HG02759 (cell line): Measurements from ENCODE around the gene UBE2D3.
"Not testable (repeated sequence)": the region's sequence is repeated elsewhere in the genome, so short reads cannot be mapped to it uniquely, and the experiment has no call there.

ENCODE experiments used
- ATAC-seq: cut with Tn5 transposase; IDR thresholded peaks from one replicate; pipeline ENCODE4 v1.9.1; 2021; ENCODE audit warnings: mild to moderate bottlenecking, moderate library complexity; ENCODE audit not compliant: unreplicated experiment

The UBE2D3 gene

GRCh38 chr4:102832105-102832504 lies 4.8 kb upstream of the UBE2D3 start:
- ATAC-seq, result no peak

DNA sequence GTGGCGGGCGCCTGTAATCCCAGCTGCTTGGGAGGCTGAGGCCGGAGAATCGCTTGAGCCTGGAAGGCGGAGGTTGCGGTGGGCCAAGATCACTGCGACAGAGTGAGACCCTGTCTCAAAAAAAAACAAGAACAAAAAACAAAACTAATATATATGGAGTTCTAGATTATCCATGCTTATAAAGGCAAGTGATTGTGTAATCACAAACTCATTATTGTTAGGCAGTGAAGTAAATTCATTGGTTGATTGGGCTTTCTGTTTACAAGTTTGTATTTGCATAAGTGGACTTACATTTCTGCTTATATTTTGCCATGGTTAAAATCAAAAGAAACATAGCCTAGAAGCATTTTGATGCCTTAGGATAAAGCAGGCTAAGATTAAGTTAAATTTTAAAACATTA lies 2.5 kb upstream of the UBE2D3 start:
- ATAC-seq, result no peak

DNA sequence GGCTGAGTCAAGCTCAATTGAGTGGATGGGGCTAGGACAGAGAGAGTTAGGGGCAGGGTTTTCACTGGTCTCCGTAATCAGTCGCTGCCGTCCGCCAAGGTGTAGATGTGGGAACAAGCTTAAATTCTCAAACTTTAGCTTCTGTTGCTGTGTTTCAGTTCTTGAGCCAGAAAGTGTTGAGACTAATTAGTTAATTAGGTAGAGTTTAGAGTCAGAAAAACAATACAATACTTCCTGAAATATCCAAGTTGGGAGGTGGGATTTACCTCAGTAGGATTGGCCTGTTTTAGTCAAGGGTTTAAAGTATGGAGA lies 1.1 kb upstream of the UBE2D3 start:
- ATAC-seq, result no peak

DNA sequence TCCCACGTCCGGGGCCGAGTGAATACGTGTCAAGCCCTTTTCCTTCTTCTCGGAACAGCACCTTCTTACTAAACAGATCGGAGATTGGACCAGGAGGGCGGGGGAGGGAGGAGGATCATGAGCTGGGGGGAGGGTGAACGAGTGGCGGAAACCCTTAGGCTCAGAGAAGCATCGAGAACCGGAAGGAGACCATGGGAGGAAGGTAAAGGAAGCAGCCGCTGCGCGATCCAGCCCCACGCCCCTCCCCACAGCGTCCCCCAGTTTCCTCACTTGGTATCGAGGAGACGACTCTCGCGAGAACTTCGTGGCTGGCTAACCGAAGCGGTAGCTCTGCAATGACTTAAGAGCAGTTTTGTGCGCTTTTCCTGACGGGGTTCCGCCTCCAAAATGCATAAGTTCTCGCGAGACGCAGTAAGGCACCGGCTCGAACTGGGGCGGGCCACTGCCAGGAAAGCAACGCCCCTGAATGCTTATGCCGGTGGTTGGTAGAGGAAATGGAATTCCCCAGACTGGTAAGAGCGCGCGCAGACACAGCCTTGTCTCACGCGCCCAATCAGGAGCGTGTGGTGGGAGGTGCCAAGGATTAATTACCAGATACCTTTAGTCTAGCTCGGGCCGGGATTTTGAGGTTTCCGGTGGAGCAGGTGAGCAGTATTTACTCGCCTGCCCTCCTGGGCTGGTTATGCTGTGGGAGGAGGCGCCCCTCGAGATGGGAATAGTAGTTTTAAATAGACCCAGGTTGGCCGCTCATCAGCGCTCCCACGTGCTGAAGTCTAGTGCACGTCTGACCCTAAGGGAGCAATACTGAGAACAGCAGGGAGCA lies 534 bp upstream of the UBE2D3 start:
- peak; percentile 79 for ATAC-seq

DNA sequence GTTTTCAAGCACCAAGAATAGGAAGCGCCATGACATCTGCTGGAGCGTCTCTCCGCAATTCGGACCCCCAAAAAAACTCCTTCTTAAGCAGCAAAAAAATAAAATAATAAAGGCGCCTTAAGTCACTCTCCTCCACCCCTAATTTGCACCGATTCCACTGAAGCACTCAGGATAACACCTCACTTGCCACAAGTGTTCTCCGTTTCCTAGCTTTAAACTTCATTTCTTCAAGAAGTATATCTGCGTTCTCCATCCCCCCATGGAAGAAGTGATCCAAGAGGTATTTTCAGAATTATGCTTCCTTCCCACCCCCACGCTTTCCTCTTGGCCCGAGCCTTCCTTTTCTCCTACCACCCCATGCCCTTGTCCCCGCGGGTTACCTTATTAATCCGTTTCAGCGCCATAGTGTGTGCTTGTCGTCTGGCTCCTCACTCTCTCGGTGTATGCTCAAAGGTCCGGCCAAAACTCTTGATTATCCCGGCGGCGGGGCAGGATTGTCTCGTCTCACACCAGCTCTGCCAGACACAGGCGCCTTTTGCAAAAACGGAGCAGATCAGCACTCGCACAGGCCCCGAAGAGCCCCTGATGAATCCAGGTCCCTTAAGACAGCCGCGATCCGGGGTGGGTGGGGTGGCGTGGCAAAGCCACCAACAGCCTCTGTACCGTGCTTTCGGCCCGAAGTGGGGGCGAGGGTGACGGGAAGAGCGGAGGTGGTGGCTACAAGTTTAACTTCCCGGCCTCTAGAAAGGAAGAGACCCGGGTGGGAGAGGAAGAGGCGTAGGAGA lies 1.1 kb downstream of the UBE2D3 start:
- ATAC-seq, result peak; percentile 0

GRCh38 chr4:102825261-102826091 lies 1.9 kb downstream of the UBE2D3 start:
- no peak for ATAC-seq

DNA sequence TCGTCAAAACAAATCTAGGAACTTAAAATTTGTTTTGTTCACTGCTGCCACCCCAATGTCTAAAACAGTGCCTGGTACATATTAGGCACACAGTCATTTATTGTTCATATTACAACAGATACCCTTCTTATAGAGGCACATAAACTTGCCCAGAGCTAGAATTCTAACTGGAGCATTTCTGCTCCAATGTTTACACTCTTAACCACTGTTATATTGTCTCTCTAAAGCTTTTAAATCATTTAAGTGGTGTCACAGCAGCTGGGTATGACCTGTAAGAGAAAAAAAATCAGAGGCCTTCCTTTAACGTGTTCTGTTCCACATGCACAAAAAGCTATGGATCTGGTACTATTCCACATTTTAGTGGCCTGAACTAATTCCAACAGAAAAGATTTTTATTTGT lies 3.0 kb downstream of the UBE2D3 start:
- no peak for ATAC-seq

DNA sequence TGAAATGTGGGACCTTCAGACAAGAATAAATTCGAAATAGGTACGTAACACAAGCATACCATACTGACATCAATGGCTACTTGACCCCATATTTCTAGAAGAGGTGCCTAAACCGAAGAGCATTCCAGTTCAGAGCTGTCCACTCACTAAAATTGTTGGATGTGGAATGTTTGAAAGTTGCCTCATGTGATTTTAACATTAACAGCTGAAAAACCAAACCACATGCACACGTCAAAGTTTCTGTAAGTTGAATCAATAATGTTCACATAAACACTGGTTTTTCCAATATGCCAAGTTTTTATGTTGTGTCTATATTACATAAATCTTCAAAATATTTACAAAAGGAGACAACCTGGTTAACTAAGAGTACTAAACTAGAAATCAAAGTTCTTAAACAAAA lies 3.5 kb downstream of the UBE2D3 start:
- no peak for ATAC-seq

GRCh38 chr4:102823464-102823863 lies 3.9 kb downstream of the UBE2D3 start:
- ATAC-seq, result no peak

- ATAC-seq, result no peak
Measured at GRCh38 chr4:102819588-102820365, 7.6 kb downstream of the UBE2D3 start.

GRCh38 chr4:102819100-102819499 lies 8.3 kb downstream of the UBE2D3 start:
- not testable (repeated sequence) for ATAC-seq

DNA sequence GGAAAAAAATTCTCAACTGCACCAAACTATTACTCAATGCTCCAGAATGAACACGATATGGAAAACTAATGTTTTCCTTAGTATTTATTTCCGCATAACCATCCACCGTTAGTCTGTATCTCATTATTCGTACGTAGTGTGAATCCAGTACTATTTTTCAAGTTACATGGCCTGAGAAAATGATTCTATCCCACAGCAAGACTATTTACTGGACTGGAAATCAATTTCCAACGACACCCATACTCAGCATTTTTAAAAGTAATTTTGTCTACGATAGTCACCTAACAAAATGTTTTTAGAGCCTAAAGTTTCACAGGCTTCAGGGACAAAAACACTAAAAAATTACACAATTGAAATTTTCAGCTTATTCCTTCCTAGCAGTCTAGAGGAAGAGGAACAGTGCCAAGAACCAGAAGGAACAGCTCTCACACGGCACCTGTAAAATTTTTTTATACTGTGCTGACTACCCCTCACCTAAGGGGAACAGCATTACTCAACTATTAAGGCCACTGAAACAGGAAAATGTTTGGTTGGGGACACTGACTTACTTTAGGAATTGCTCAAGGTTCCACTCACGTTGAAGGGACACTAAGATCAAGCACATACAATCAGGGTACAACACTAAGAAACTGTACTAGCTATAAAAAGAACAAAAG lies 9.6 kb downstream of the UBE2D3 start:
- no peak for ATAC-seq

DNA sequence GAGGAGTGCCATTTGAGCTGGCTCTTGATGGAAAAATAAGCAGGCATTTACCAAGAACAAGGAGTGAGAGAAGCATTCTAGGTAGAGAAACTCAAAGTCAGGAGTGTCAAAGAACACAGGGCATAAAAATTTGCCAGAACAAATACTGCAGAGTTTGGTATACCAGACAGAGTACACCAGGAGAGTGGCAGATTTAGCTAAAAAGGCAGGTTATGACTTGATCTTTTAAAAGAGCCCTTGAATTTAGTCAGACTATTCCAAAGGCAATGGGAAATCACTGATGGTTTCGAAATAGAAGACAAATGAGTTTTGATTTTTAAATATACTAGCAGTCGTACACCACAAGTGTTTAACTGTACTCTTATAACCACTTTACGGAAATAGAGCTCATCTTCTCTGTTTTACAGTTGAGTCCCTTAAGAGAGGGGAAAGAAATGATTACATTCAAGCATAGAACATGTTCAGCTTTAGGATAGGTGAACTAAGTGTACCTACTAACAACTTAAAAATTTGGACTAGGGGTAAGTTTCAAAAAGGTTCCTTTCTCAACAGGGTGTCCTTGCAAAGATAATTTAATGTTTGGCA lies 10.2 kb downstream of the UBE2D3 start:
- no peak for ATAC-seq

- ATAC-seq, result no peak
Measured at GRCh38 chr4:102815981-102816380, 11.4 kb downstream of the UBE2D3 start.

GRCh38 chr4:102809691-102810090 lies 17.7 kb downstream of the UBE2D3 start:
- no peak for ATAC-seq

DNA sequence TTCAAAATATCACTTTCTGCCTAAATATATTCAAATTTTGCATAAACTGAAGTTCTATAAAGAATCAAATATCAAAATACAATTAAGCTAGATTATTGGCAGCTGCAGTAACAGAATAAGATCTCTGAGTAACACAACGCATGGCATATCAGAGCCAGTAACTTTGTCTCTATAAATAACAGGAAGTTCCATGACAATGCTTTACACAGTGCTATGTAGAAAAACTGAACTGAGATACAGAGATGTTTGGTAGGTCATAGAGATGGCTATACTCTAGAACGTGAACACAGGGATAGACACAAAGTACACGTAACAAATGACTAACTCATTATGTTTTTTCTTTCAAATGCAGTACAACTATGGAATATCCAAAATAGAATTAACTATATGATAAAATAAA lies 18.2 kb downstream of the UBE2D3 start:
- ATAC-seq, result peak; percentile 61

GRCh38 chr4:102808009-102808408 lies 19.3 kb downstream of the UBE2D3 start:
- ATAC-seq, result no peak

DNA sequence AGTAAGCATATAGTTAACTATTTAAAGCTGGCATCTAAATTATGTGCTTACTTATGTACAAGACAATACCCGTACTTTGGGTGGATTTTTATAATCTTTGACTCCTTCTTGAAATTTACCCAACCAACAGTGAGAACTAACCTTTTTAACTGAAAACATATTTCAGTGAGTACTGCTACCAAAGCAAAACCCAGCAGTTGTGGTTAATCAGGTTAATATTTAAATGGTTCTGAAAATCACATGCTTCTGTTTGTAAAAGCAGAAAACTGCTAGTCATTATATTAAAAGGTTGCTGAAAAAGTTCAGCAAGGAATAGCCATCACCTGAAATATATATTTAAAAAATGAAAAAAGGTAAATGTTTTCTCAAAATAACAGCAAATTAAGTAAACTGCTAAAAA lies 20.0 kb downstream of the UBE2D3 start:
- peak; percentile 57 for ATAC-seq

DNA sequence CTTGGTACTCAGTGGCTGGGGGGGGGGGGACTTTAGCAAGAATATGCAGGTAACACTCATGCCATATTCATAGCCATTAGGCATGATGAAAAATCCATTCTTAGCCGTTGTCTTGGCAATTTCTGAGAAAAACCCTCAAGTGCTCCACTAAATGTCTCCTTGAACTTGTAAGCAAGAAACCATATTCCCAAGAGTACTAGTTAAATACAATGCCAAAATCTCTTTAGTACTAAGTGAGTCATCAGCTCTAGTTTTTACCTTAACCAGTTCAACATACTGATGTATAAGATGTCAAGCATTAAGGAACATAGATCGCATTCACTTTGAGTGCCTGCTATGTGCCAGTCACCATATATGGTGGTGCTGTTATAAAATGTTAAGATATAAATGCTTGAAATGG lies 27.5 kb downstream of the UBE2D3 start:
- ATAC-seq, result no peak

GRCh38 chr4:102794999-102795398 lies 32.4 kb downstream of the UBE2D3 start:
- ATAC-seq, result no peak
